ENCODE measurements around the gene LIN7B.

GRCh38 chr19:49109569-49110233, 4.5 kb upstream of the LIN7B start:
- TF ChIP-seq REST (IDR thresholded peaks at IDR 0.05; ENCODE audit: unreplicated experiment) (no peak), POLR2AphosphoS5 (IDR thresholded peaks at IDR 0.05; ENCODE audit: low read depth) (no peak; the same call in 1 of the 2 replicates), CTCF (conservative IDR thresholded peaks at IDR 0.05; ENCODE audit: low read depth in 2 of 2) (no peak), EZH2 (IDR thresholded peaks at IDR 0.05; ENCODE audit: low read depth, unreplicated experiment) (no peak), CREB1 (CRISPR knock-in tag; IDR thresholded peaks at IDR 0.05; ENCODE audit: low read depth) (no peak), STAT1 (IDR thresholded peaks at IDR 0.05; ENCODE audit: unreplicated experiment) (no peak), ETS1 (IDR thresholded peaks at IDR 0.05) (no peak), ZNF331 (CRISPR knock-in tag; IDR thresholded peaks at IDR 0.05; ENCODE audit: low read depth) (no peak), EZH2phosphoT487 (IDR thresholded peaks at IDR 0.05; ENCODE audit: unreplicated experiment) (no peak), ZNF114 (CRISPR knock-in tag; IDR thresholded peaks at IDR 0.05) (no peak), JUNB (IDR thresholded peaks at IDR 0.05; ENCODE audit: unreplicated experiment) (no peak), ZNF462 (CRISPR knock-in tag; IDR thresholded peaks at IDR 0.05) (no peak), NANOG (IDR thresholded peaks at IDR 0.05; ENCODE audit: borderline replicate concordance) (no peak)

Data from GM23338 (cell line).